ENCODE results near the gene MACROD2.

DNA sequence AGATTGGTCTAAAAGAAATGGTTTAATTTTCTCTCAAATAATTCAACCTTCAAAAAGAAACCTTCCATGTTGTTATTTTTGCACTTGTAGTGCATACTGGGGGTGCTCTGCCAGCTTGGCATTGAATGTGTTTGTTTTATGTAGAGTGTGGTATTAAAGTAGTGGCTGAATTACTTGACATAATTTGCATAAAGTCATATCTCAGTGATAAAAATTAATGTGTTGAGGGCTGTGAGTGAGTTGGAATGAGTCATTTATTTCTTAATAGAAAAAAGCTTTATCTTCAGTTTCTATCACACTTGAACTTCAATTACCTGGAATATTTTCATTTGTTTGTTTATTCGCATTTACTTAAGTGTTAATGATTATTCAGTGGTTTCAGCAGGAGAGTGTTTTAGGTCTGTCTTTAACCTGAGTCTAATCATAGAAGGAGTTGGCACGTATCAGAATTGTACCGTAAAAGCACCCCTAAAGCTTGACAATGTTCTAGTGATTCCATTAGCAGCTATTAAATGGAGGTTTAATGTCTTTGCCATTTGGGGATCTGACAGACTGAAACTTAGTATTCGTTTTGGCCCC is 1143.3 kb downstream of the MACROD2 start:
- TF ChIP-seq SUZ12 (IDR thresholded peaks at IDR 0.05; ENCODE audit: extremely low read depth, insufficient read depth, insufficient read length): no peak
- TF ChIP-seq ZNF274 (IDR thresholded peaks at IDR 0.05; ENCODE audit: low read depth, low read length): no peak
